Fibroblast of villous mesenchyme (primary cell): ENCODE data around the gene GRIN3B. TPM values are rescaled to one million over a fixed set of nuclear protein-coding genes. Genes with fewer than 3 reads are reported as not detected.

Experiments
- DNase-seq: peaks from one replicate; pipeline ENCODE4 v3.0.0-alpha.2; 2010; ENCODE audit warnings: low read depth
- H3K4me3 ChIP-seq: 2 replicates; pipeline ENCODE4 v1.5.1; 2011; ENCODE audit warnings: low read depth, mild to moderate bottlenecking, low read length
- total RNA-seq: library from RNA; depleted of rRNA; stranded (reverse); fragments of >200 nt; gene quantifications from 2 replicates; pipeline ENCODE4 v1.2.3, GENCODE V29; 2012
- TF ChIP-seq, protein P1 (sequence below): IDR thresholded peaks from 2 replicates; pipeline ENCODE4 v1.5.1; 2012; ENCODE audit warnings: low read depth, mild to moderate bottlenecking, low read length; ENCODE audit not compliant: insufficient read depth

The GRIN3B gene
- total RNA-seq, 1 donor = under 0.01 TPM

DNA sequence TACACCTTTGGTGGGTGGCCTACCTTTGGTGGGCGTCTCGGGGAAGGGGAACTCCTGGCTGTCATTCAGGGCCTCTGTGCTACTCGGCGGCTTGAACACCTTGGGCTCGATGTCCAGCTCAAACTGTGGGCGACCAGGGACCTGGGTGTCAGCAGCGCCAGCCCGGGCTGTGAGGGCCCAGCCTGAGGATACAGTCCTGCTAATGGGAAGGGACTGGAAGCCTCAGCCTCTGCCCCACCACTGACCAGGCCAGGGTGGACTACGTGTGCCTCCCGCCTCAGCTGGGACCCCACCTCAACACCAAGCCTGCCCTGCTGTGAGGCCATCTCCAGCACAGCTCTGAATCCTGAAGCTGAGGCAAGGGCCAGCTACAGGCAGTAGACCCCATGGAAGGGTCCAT, 13.0 kb downstream of the GRIN3B start:
- H3K4me3 ChIP-seq = no peak overlapping the region
- TF ChIP-seq, protein P1, sequence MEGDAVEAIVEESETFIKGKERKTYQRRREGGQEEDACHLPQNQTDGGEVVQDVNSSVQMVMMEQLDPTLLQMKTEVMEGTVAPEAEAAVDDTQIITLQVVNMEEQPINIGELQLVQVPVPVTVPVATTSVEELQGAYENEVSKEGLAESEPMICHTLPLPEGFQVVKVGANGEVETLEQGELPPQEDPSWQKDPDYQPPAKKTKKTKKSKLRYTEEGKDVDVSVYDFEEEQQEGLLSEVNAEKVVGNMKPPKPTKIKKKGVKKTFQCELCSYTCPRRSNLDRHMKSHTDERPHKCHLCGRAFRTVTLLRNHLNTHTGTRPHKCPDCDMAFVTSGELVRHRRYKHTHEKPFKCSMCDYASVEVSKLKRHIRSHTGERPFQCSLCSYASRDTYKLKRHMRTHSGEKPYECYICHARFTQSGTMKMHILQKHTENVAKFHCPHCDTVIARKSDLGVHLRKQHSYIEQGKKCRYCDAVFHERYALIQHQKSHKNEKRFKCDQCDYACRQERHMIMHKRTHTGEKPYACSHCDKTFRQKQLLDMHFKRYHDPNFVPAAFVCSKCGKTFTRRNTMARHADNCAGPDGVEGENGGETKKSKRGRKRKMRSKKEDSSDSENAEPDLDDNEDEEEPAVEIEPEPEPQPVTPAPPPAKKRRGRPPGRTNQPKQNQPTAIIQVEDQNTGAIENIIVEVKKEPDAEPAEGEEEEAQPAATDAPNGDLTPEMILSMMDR = no peak
- no peak for DNase-seq

DNA sequence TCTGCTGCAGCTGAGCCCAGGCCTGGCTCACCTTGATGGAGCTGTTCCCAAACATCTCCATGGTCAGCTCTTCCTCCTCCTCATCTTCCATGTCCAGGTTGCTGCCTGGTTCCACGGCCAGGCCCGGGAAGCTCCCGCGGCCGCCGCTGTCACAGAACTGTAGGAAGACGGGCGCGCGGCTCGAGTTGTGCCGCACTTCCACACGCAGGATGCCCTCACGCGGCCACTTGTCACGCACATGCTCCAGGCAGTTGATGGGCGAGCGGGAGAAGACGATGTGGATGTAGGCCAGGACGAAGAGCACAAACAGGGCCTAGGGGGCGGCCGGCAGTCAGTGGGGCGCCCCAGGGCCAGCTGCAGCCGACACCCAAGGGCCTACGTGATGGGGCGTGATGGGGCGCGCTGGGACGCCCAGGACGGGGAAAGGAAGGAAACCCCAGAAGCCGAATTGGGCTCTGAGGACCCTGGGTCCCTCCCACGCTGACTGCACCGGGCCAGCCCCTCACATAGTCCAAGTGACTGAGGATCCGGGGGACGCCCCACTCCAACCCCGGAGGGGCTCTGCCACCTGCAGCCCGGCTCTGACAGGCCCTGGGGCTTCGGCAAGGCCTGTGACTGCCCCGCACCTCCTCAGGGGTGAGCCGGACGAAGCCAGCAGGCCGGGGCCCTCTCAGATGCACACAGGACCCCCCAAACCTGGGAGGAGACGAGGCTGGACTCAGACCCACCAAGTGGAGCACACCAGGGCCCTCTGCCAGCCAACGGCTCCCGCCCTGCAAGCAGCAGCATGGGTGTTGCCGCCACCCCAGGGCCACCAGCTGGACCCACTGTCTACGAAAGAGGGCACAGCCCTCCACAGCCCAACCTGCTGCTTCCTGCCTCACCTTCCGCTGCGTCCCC, 14.2 kb downstream of the GRIN3B start:
- TF ChIP-seq, protein P1 = no peak
- H3K4me3 ChIP-seq = no peak overlapping the region
- no peak for DNase-seq

DNA sequence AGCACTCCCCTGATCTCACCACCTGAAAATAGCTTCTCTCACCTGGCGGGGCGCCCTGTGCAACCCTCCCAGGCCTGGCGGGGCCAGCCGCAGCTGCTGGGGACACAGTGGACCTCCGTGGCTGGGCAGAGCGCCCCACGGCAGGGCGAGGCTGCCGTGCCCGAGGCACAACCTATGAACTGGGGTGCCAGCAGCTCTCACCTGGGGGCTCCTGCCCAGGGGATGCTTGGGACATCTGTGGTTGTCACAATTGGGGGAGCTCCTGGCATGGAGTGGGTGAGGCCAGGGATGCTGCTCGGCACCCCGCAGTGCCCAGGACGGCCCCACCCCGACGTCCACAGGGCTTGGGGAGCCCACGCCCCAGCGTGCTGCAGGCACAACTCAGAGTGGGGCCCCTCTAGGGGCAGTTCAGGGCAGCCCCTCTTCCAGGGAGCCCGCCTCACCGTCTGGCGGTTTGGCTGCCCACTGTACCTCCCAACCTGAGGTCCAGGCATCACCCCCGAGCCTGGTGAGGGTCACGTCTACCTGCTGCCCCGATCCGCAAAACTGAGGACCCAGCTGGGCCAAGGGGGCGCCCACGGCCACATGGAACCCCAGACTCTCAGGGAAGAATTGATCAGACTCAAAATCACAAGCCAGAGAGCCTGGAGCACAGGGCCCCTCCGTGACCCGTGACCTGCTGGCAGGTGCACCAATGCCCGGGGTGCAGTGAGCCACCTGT, 15.0 kb downstream of the GRIN3B start:
- TF ChIP-seq, protein P1 = no peak
- no peak for DNase-seq
- H3K4me3 ChIP-seq = no peak overlapping the region

DNA sequence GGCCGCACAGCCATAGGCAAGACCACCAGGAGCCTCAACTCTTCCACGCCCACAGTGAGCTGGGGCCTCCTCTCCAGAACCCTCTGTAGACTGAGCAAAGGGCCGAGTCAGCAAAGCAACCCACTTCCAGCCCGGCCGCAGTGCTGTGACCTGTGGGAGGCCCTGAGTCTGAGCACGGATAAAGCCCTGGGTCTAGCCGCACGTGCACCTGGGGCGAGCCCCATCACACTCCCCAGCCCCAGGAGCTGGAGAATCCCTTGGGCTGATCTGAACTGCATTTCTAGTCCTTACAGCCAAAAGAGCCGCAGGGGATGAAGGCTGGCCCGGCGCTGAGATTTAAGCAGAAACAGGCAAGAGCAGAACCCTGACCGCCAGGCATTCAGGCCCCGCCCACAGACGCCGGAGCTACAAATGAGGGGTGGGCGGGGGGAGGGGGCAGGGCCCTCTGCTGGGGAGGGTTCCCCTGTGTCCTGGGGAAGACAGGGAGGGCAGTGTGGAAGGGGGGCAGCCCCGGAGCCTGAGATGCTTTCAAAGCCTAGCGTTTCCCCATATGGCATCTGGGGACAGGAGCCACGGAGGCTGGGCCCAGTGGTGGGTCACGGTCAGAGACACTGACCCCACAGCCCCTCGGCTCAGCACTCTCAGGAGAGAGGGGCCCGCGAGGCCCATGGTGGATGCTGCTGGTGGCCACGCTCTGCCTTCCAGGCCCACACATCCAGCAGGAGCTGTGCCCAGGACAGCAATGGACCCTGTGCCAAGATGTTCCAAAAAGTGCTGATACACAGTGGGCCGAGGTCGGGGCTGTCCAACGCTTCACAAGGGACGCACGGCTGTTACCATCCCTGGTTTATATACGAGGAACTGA, 15.8 kb downstream of the GRIN3B start:
- no peak for DNase-seq
- TF ChIP-seq, protein P1 = no peak
- no peak overlapping the region for H3K4me3 ChIP-seq

DNA sequence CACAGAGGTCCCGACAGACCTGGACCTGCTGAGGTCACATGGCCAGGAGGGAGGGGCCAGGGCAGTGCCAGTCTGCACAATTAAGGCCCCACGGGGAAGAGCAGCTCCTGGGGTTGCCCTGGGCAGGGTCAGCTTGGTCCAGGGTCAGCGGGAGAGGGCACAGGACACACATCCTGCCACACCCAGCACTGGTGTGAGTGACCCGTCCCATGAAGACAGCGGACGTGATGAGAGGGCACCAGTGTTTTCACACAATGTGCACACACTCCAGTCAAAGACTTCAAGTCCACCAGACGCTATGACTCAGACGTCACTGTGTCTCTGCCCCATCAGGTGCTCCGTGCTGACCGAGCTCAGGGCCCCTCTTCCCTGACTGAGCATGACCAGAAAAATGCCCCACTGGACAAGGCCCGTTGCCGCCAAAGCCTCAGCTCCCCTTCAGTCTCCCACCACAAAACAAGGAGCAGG, 16.5 kb downstream of the GRIN3B start:
- TF ChIP-seq, protein P1 = no peak
- peak; percentile 84 for DNase-seq
- peak overlapping the region; percentile 34 for H3K4me3 ChIP-seq

DNA sequence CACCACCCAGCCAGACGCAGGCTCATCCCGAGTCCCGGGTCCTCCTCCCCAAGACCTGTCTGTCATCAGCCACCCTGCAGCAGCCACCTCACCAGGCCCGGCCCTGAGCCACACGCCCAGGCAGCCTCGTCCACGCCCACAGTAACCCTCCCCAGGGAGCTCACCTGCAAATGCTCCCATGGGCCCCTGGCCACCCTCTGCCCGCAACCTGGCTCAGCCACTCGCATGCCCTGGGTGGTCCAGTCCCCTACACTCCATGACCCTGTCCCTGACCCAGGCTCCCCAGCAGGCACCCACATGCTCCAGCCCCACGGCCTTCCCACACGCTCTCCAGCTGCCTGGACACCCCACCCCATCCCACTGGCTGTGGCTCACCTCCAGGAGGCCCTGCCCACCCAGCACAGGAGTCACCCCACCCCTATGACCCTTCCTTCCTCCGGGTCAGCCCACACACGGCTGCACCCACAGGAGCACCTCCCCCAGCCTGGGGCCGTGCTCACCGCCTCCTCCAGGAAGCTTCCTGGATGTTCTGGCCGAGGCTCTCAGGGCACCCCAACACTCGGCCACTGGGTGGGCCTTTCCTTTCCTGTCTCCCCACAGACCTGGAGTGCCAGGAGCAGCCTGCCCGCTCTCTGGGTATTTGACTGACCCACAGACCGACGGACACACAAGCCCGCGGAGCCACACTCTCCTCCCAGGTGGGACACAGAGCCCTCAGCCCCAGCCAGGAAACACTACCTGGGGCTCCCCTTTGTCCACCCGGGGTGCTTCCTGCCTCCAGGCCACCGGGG, 17.1 kb downstream of the GRIN3B start:
- no peak for DNase-seq
- peak overlapping the region; percentile 34 for H3K4me3 ChIP-seq
- TF ChIP-seq, protein P1 = no peak
